WI38 (cell line): ENCODE measurements around the gene AHCTF1.
"Not testable (repeated sequence)": the region's sequence is repeated elsewhere in the genome, so short reads cannot be mapped to it uniquely, and the experiment has no call there.

ENCODE experiments used
- H3K4me3 ChIP-seq: 2 replicates; pipeline ENCODE4 v1.5.1; 2011; ENCODE audit warnings: low read depth, mild to moderate bottlenecking, control low read depth, low read length
- TF ChIP-seq, protein P1 (sequence below): IDR thresholded peaks from 2 replicates; pipeline ENCODE4 v1.5.1; 2012; ENCODE audit warnings: low read depth, mild to moderate bottlenecking, control low read depth, low read length

Gene AHCTF1

DNA sequence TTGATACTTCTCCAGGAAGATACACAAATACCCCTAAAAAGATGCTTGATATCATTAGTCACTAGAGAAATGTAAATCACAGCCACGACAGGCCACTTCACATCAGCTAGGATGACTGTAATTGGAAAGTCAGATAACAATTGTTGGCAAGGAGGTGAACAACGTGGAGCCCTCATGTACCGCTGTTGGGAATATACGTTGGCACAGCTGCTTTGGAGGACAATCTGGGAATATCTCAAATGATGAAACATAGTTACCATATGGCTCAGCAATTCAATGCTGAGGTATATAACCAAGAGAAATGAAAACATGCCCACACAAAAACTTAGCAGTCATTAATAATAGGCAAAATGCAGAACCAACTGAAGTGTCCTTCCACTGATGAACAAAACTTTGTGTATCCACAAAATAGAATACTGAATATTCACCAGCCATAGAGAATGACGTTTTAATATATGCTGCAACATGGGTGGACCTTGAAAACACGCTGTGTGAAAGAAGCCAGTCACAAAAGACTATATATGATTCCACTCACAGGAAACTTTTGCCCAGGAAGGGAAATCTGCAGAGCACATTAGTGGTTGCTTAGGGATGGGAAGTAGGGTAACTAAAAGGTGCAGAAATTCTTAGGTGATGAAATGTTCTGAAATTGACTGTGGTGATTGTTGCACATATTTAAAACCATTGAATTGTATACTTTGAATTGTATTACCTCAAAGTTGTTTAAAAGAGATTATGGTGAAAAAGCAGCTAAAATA is 95.4 kb downstream of the AHCTF1 start:
- no peak overlapping the region for H3K4me3 ChIP-seq
- TF ChIP-seq, protein P1, sequence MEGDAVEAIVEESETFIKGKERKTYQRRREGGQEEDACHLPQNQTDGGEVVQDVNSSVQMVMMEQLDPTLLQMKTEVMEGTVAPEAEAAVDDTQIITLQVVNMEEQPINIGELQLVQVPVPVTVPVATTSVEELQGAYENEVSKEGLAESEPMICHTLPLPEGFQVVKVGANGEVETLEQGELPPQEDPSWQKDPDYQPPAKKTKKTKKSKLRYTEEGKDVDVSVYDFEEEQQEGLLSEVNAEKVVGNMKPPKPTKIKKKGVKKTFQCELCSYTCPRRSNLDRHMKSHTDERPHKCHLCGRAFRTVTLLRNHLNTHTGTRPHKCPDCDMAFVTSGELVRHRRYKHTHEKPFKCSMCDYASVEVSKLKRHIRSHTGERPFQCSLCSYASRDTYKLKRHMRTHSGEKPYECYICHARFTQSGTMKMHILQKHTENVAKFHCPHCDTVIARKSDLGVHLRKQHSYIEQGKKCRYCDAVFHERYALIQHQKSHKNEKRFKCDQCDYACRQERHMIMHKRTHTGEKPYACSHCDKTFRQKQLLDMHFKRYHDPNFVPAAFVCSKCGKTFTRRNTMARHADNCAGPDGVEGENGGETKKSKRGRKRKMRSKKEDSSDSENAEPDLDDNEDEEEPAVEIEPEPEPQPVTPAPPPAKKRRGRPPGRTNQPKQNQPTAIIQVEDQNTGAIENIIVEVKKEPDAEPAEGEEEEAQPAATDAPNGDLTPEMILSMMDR = no peak

DNA sequence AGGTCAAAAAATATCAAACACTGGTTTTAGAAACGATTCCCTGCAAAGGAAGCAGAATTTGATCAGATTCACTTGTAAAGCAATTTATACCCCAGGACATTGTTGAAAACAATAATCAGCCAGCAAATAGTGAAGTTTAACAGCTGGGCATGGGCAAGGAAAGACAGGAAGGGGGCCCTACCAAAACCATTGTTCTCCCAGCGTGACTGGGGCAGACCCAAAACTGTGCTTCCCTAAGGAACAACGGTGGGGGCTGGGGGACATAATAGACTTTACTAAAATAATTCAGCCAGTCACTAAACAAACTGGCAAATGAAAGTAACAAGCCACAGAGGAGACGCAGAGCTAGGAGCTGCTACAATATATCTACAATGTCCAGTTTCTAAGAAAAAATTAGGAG is 100.2 kb downstream of the AHCTF1 start:
- TF ChIP-seq, protein P1 = no peak
- H3K4me3 ChIP-seq = no peak overlapping the region

DNA sequence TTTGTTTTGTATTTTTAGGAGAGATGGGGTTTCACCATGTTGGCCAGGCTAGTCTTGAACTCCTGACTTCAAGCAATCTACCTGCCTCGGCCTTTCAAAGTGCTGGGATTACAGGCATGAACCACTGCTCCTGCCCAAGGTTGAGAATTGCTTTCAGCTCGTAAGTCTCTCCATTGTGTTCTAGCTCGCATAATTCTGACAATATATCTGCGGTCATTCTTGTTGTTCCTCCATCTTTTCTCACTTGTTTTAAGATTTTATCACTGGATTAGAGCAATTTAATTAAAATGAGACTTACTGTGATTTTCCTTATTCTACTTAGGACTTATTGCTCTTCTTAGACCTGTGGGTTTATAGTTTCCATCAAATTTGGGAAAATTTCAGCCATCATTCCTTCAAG is 102.9 kb downstream of the AHCTF1 start:
- H3K4me3 ChIP-seq = no peak overlapping the region
- TF ChIP-seq, protein P1 = no peak

DNA sequence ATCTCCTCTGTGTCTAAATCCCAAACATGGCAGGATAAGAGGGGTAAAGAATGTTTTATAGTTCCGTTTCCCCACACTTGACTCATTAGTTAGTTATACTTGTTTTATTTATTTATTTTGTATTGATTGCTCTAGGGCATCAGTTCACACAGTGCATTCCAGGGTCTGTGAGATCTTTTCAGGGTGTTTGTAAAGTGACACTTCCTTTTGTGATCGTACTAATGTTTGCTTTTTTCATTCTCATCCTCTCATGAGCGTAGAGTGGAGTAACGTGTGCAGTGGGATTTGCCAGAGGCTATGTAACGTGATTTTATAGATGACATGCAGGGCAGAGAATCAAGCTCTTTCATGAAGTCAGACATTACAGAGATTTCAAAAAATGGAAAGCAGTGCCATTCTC is 104.4 kb downstream of the AHCTF1 start:
- TF ChIP-seq, protein P1 = no peak
- no peak overlapping the region for H3K4me3 ChIP-seq

DNA sequence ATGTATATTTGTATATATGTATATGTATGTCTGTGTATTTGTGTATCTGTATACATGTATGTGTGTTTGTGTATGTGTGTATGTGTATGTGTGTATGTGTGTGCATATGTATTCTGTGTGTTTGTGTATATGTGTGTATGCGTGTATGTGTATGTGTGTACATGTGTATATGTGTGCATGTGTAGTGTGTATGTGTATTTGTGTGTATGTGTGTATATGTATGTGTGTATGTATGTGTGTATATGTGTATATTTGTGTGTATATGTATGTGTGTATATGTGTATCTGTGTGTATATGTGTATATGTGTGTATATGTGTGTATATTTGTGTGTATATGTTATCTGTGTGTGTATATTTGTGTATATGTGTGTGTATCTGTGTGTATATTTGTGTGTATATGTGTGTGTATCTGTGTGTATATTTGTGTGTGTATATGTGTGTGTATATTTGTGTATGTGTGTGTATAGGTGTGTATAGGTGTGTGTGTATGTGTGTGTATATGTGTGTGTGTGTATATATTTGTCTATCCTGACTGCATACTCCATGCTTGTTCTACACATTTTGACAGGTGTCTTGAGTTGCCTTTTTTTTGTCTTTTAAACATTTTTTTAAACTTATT is 106.1 kb downstream of the AHCTF1 start:
- H3K4me3 ChIP-seq = no peak overlapping the region
- TF ChIP-seq, protein P1 = no peak

DNA sequence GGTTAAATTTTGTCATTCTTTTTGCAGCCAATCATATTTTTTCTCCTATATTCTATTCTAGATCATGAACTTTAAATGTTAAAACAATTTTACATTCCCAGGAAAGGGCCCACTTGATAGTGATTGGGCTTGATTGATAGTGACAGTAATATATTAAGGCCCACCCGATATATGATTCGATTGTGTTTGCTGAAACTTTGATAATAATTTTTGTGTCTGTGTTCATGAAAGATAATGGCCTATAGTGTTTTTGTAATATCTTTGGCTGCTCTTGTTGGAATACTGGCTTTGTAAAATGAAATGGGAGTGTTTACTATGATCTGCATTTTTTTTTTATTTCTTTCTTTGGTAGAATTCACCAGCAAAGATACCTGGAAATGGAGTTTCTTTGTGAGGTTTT is 107.2 kb downstream of the AHCTF1 start:
- H3K4me3 ChIP-seq = no peak overlapping the region
- TF ChIP-seq, protein P1 = no peak

DNA sequence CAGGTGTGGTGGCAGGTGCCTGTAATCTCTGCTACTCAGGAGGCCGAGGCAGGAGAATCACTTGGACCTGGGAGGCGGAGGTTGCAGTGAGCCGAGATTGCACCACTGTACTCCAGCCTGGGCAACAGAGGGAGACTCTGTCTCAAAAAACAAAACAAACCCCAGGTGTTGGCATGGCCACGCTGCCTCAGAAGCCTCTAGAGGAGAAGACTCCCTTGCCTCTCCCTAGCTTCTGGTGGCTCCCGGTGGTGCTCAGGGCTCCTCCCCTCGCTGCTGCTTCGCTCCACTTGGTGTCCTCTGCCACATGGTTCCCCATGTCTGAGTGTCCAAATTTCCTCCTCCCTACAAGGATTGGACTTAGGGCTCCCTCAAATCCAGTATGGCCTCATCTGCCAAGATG is 109.6 kb downstream of the AHCTF1 start:
- H3K4me3 ChIP-seq = not testable (repeated sequence)
